Glutamatergic neuron (in vitro differentiated cells): ENCODE results near the gene RPTOR. TPM values are rescaled to one million over a fixed set of nuclear protein-coding genes. Genes with fewer than 3 reads are reported as not detected.

Experiments
- DNase-seq: peaks from one replicate; pipeline ENCODE4 v3.0.0; 2022
- H3K27ac Mint-ChIP-seq: one replicate; pipeline ENCODE4 v1.8.0; 2020; ENCODE audit warnings: mild to moderate bottlenecking, mixed read lengths, inconsistent platforms; ENCODE audit not compliant: unreplicated experiment
- H3K27me3 Mint-ChIP-seq: one replicate; pipeline ENCODE4 v1.8.0; 2020; ENCODE audit warnings: mild to moderate bottlenecking, moderate library complexity, mixed read lengths, inconsistent platforms; ENCODE audit not compliant: unreplicated experiment
- H3K36me3 Mint-ChIP-seq: one replicate; pipeline ENCODE4 v1.8.0; 2020; ENCODE audit warnings: mild to moderate bottlenecking, mixed read lengths, inconsistent platforms; ENCODE audit not compliant: unreplicated experiment
- H3K4me1 Mint-ChIP-seq: one replicate; pipeline ENCODE4 v1.8.0; 2020; ENCODE audit warnings: mild to moderate bottlenecking, low read depth, mixed read lengths, inconsistent platforms; ENCODE audit not compliant: unreplicated experiment
- H3K4me3 Mint-ChIP-seq: one replicate; pipeline ENCODE4 v1.8.0; 2020; ENCODE audit warnings: mild to moderate bottlenecking, mixed read lengths, inconsistent platforms; ENCODE audit not compliant: unreplicated experiment
- H3K9me3 Mint-ChIP-seq: one replicate; pipeline ENCODE4 v1.8.0; 2020; ENCODE audit warnings: mild to moderate bottlenecking, moderate library complexity, mixed read lengths, inconsistent platforms; ENCODE audit not compliant: unreplicated experiment
- total RNA-seq: library from RNA; stranded (reverse); fragmentation: NEBNext Ultra II Directional; extraction: Animal tissue kit (Norgen Biotek cat#: 25700); gene quantifications from one replicate; pipeline ENCODE4 v1.2.1, GENCODE V29; 2021; ENCODE audit not compliant: unreplicated experiment
- TF ChIP-seq, protein P1 (sequence below): fragments of 200-600 bp; sonication (generic); IDR thresholded peaks from one replicate; pipeline ENCODE4 v1.5.0; 2021; ENCODE audit not compliant: partially characterized antibody, unreplicated experiment

The RPTOR gene
- total RNA-seq, 1 donor from 2014 or later: 39.8 TPM

DNA sequence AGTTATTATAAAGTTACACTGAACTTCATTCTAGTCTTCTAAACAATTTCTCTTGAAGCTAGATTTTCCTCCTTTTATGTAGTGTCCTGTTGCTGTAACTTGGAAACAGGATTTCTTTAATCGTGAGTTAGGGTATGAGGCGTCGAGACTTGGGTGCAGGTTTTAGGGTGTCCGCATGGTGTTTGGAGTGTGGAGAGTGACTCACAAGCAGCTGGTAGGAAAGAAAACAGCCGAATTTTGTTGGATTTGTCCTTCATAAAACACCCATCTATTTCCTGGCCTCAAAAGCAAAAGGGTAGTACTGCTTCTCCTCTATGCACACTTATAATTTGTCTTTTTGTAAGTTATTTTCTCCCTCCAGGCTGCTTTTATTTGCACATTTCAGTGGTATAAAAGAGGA, 1.6 kb downstream of the RPTOR start:
- Mint-ChIP-seq H3K27ac (no peak overlapping the region), H3K36me3 (no peaks in the 10 kb centered on the region), H3K9me3 (peaks cover 3% of the 10 kb centered on the region), H3K4me1 (peaks cover 12% of the 10 kb centered on the region), H3K27me3 (peaks cover 9% of the 10 kb centered on the region), H3K4me3 (peak overlapping the region; percentile 95)
- TF ChIP-seq, protein P1, sequence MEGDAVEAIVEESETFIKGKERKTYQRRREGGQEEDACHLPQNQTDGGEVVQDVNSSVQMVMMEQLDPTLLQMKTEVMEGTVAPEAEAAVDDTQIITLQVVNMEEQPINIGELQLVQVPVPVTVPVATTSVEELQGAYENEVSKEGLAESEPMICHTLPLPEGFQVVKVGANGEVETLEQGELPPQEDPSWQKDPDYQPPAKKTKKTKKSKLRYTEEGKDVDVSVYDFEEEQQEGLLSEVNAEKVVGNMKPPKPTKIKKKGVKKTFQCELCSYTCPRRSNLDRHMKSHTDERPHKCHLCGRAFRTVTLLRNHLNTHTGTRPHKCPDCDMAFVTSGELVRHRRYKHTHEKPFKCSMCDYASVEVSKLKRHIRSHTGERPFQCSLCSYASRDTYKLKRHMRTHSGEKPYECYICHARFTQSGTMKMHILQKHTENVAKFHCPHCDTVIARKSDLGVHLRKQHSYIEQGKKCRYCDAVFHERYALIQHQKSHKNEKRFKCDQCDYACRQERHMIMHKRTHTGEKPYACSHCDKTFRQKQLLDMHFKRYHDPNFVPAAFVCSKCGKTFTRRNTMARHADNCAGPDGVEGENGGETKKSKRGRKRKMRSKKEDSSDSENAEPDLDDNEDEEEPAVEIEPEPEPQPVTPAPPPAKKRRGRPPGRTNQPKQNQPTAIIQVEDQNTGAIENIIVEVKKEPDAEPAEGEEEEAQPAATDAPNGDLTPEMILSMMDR: no peak
- no peak for DNase-seq

DNA sequence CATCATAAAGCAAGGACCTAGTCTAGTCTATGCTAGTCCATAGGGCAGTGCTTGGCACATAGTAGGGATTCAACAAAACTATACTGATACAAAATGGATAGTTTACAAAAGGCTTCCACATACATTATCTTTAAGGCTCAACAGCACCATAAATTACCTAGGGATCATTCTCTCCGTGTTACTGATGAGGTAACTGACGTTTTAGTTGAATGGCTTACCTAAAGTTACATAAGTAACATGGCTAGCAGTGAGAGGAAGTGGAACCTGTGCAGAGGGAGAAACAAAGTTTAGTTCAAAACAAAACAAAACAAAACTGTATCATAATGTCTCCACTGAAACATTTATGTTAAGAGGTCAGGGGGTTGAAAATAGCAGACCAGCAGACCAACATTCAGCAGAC, 7.9 kb downstream of the RPTOR start:
- Mint-ChIP-seq H3K9me3 (no peaks in the 10 kb centered on the region), H3K4me1 (peaks cover 25% of the 10 kb centered on the region), H3K27ac (no peak overlapping the region), H3K4me3 (no peak overlapping the region), H3K27me3 (peaks cover 3% of the 10 kb centered on the region), H3K36me3 (no peaks in the 10 kb centered on the region)
- no peak for DNase-seq
- TF ChIP-seq, protein P1: no peak

DNA sequence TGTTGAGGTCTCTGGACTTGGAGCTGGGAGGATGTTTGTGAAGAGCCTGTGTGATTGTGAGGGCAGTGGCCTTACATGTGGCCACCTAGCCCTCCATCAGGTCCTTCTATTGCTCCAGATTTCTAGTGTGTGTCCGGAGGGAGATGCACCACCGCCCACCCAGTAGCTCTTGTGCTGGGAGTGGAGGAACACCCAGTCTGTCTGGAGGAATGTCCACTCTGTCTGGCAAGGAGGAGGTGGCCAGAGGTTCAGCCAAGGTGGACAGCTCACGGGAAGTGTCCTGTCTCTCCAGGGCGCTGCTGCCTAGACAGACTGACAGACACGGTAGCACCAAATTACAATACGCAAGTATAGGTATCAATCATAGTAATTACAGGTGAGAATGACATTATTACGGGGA, 10.6 kb downstream of the RPTOR start:
- no peak overlapping the region for H3K27ac Mint-ChIP-seq

DNA sequence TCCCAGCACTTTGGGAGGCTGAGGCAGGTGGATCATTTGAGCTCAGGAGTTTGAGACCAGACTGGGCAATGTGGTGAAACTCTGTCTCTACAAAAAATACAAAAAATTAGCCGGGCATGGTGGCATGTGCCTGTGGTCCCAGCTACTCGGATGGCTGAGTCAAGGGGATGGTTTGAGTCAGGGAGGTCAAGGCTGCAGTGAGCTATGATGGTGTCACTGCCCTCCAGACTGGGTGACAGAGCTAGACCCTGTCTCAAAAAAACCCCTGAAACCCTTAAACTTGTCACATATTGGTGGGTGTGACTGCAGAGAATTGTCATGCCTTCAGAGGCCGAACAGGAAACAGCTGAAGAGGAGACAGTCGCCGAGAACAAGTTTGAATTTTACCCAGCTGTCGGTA, 13.4 kb downstream of the RPTOR start:
- TF ChIP-seq, protein P1: no peak
- H3K27ac Mint-ChIP-seq: no peak overlapping the region
- no peaks in the 10 kb centered on the region for H3K36me3 Mint-ChIP-seq
- H3K4me3 Mint-ChIP-seq: no peak overlapping the region
- H3K9me3 Mint-ChIP-seq: no peaks in the 10 kb centered on the region
- no peak for DNase-seq
- peaks cover 17% of the 10 kb centered on the region for H3K27me3 Mint-ChIP-seq
- peaks cover 19% of the 10 kb centered on the region for H3K4me1 Mint-ChIP-seq

More for the DNA sequence above, 10.6 kb downstream of the RPTOR start:
- Mint-ChIP-seq H3K36me3 (no peaks in the 10 kb centered on the region), H3K4me1 (peaks cover 32% of the 10 kb centered on the region), H3K9me3 (no peaks in the 10 kb centered on the region), H3K4me3 (no peak overlapping the region), H3K27me3 (peaks cover 6% of the 10 kb centered on the region)
- TF ChIP-seq, protein P1: no peak
- DNase-seq: no peak

DNA sequence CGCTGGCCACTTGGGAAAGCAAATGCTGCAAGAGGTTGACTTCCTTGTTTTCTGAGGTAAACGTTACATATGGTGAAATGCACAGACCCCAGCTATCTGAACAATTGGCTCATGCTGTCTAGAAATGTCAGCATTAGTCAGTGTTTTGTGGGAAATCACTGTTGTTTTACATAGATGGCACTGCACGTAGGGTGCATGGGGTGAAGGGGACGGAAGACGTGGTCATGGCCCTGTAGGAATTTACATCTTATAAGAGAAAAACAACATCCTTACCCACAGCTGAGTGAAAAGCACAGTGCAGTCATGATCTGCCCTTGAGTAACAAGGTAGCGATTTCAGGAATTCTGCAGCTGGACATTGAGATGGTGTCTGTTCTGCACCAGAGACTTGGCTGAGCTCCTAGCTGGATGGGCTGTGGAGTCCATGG, 15.2 kb downstream of the RPTOR start:
- no peak overlapping the region for H3K4me3 Mint-ChIP-seq
- peaks cover 14% of the 10 kb centered on the region for H3K4me1 Mint-ChIP-seq
- TF ChIP-seq, protein P1: no peak
- no peak overlapping the region for H3K27ac Mint-ChIP-seq
- DNase-seq: no peak
- H3K27me3 Mint-ChIP-seq: peaks cover 21% of the 10 kb centered on the region
- no peaks in the 10 kb centered on the region for H3K36me3 Mint-ChIP-seq
- no peaks in the 10 kb centered on the region for H3K9me3 Mint-ChIP-seq
